A673 (cell line): ENCODE data around the gene TMEM221. TPM values are rescaled to one million over a fixed set of nuclear protein-coding genes. Genes with fewer than 3 reads are reported as not detected.

ENCODE experiments used
- BruUV-seq: library from RNA; stranded (reverse); fragments of 400-500 nt; replicated peaks from 2 replicates; lab custom pipeline; 2021; lab: Mats Ljungman, UMichigan
- CTCF ChIA-PET: fragments of 300-600 bp; sonication (Branson Sonifier 250); formaldehyde crosslinking; loops from one replicate; lab custom pipeline; 2022; ENCODE audit warnings: antibody characterized with exemption; lab: Charles Lee
- POLR2A ChIA-PET: fragments of 300-600 bp; sonication (Branson Sonifier 250); formaldehyde crosslinking; loops from one replicate; lab custom pipeline; 2022; ENCODE audit warnings: antibody characterized with exemption; ENCODE audit not compliant: low non-redundant PET; lab: Charles Lee
- DNase-seq: peaks from one replicate; pipeline ENCODE4 v3.0.0-alpha.2; 2015; ENCODE audit warnings: low spot score
- H3K27ac ChIP-seq: fragments of 200-600 bp; sonication (generic); 2 replicates; pipeline ENCODE4 v1.5.1; 2016; ENCODE audit warnings: mixed run types, low read depth, mild to moderate bottlenecking, mixed read lengths, antibody characterized with exemption, low read length; ENCODE audit not compliant: poor library complexity, severe bottlenecking
- H3K27me3 ChIP-seq: fragments of 200-600 bp; sonication (generic); replicated peaks from 2 replicates; pipeline ENCODE4 v1.6.1; 2017; ENCODE audit warnings: mixed run types, low read depth, mild to moderate bottlenecking, mixed read lengths, antibody characterized with exemption, low read length; ENCODE audit not compliant: insufficient read depth, poor library complexity
- H3K36me3 ChIP-seq: fragments of 200-600 bp; sonication (generic); 2 replicates; pipeline ENCODE4 v1.6.1; 2016; ENCODE audit warnings: mixed run types, mild to moderate bottlenecking, mixed read lengths, antibody characterized with exemption, low read length; ENCODE audit not compliant: insufficient read depth, poor library complexity, severe bottlenecking
- H3K4me1 ChIP-seq: fragments of 200-600 bp; sonication (generic); 2 replicates; pipeline ENCODE4 v1.6.1; 2017; ENCODE audit warnings: mixed run types, mild to moderate bottlenecking, mixed read lengths, antibody characterized with exemption, low read length; ENCODE audit not compliant: insufficient read depth, poor library complexity, severe bottlenecking
- H3K4me3 ChIP-seq: fragments of 200-600 bp; sonication (generic); 2 replicates; pipeline ENCODE4 v1.5.1; 2016; ENCODE audit warnings: low read depth, mixed run types, mild to moderate bottlenecking, mixed read lengths, low read length; ENCODE audit not compliant: poor library complexity, severe bottlenecking
- H3K9me3 ChIP-seq: fragments of 200-600 bp; sonication (generic); 2 replicates; pipeline ENCODE4 v1.6.1; 2016; ENCODE audit warnings: mixed run types, low read depth, mild to moderate bottlenecking, mixed read lengths, antibody characterized with exemption, low read length; ENCODE audit not compliant: poor library complexity, severe bottlenecking
- EZH2 ChIP-seq: fragments of 200-600 bp; sonication (generic); IDR thresholded peaks from 2 replicates; pipeline ENCODE4 v1.6.1; 2017; ENCODE audit warnings: borderline replicate concordance, low read depth, mild to moderate bottlenecking, mixed read lengths, antibody characterized with exemption, low read length; ENCODE audit not compliant: poor library complexity, severe bottlenecking
- intact Hi-C: fragments of 100-400 bp; cut with micrococcal nuclease; formaldehyde crosslinking; loops from one replicate; pipeline ENCODE4 v1.10.0; 2022; ENCODE audit not compliant: unreplicated experiment
- total RNA-seq: library from RNA; stranded (reverse); gene quantifications from 2 replicates; pipeline ENCODE4 v1.2.3, GENCODE V29; 2021
- TF ChIP-seq, protein P1 (sequence below): fragments of 300-800, 200-600 bp; sonication (generic); conservative IDR thresholded peaks from 2 replicates; pipeline ENCODE4 v1.5.1; 2017; ENCODE audit warnings: low read depth, mild to moderate bottlenecking, antibody characterized with exemption, low read length, moderate library complexity, mixed read lengths

The TMEM221 gene
- total RNA-seq, 1 experiment from 2014 or later: not detected

- peak overlapping the region; percentile 84 for H3K4me3 ChIP-seq
- H3K4me1 ChIP-seq: peaks cover 4% of the 10 kb centered on the region
- H3K36me3 ChIP-seq: no peaks in the 10 kb centered on the region
- no TSS peak for BruUV-seq
- intact Hi-C loops: no loop called here
- POLR2A ChIA-PET: no interaction called here
- TF ChIP-seq, protein P1, sequence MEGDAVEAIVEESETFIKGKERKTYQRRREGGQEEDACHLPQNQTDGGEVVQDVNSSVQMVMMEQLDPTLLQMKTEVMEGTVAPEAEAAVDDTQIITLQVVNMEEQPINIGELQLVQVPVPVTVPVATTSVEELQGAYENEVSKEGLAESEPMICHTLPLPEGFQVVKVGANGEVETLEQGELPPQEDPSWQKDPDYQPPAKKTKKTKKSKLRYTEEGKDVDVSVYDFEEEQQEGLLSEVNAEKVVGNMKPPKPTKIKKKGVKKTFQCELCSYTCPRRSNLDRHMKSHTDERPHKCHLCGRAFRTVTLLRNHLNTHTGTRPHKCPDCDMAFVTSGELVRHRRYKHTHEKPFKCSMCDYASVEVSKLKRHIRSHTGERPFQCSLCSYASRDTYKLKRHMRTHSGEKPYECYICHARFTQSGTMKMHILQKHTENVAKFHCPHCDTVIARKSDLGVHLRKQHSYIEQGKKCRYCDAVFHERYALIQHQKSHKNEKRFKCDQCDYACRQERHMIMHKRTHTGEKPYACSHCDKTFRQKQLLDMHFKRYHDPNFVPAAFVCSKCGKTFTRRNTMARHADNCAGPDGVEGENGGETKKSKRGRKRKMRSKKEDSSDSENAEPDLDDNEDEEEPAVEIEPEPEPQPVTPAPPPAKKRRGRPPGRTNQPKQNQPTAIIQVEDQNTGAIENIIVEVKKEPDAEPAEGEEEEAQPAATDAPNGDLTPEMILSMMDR: no peak
- no peak for TF ChIP-seq EZH2
- CTCF ChIA-PET: interaction anchor here (0.6 kb wide), 2 partner anchors 134 to 295 kb away, joined by 3 to 7 read pairs; no protein-coding TSS in a partner anchor
- no peak overlapping the region for H3K27ac ChIP-seq
- H3K9me3 ChIP-seq: no peaks in the 10 kb centered on the region
- DNase-seq: no peak
- no peaks in the 10 kb centered on the region for H3K27me3 ChIP-seq
These were observed 23.1 kb upstream of the TMEM221 start for GRCh38 chr19:17471410-17472125.

DNA sequence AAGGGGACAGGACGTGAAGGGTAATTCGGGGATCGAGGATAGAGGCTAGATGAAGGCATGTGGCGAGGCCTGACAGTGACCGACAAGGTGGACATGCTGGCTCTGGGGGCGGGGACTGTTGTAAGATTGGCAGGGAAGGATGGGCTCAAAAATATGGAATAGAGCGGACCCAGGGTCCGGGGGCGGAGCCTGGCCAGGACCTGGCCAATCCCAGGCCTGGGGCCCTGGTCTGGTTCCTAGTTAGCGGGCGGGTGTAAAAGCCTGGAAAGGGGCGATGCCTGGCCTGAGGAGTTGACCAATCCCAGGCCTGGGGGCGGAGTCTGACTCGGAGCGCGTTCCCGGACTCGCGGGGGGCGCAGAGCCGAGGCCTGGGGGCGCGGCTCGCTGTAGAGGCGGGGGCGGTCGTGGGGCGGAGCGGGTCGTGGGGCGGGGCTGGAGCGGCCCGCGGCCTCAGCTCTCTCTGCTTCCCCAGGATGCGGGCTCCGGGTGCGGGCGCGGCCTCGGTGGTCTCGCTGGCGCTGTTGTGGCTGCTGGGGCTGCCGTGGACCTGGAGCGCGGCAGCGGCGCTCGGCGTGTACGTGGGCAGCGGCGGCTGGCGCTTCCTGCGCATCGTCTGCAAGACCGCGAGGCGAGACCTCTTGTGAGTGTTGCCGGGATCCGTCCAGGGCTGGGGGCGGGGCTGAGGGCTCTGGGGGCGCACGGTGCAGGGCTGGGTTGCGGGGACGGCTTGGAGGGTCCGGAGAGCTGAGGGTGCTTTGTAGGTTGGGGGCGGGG lies 21.8 kb upstream of the TMEM221 start, which contains the start of gene SLC27A1:
TSS of gene SLC27A1 (plus strand) at position 457 of the 774 bp plus-strand sequence. CDS start at position 474, 17 bp downstream.
- peak; percentile 100 for DNase-seq
- intact Hi-C loops: no loop called here
- ChIA-PET POLR2A (no interaction called here), CTCF (no interaction called here)
- H3K4me1 ChIP-seq: peaks cover 8% of the 10 kb centered on the region
- H3K36me3 ChIP-seq: no peaks in the 10 kb centered on the region
- H3K27me3 ChIP-seq: no peaks in the 10 kb centered on the region
- peak within 1 kb of the TSS; percentile 63 for H3K27ac ChIP-seq
- no TSS peak for BruUV-seq
- H3K4me3 ChIP-seq: peak within 1 kb of the TSS; percentile 84
- no peaks in the 10 kb centered on the region for H3K9me3 ChIP-seq
- TF ChIP-seq, protein P1: no peak
- no peak for TF ChIP-seq EZH2

DNA sequence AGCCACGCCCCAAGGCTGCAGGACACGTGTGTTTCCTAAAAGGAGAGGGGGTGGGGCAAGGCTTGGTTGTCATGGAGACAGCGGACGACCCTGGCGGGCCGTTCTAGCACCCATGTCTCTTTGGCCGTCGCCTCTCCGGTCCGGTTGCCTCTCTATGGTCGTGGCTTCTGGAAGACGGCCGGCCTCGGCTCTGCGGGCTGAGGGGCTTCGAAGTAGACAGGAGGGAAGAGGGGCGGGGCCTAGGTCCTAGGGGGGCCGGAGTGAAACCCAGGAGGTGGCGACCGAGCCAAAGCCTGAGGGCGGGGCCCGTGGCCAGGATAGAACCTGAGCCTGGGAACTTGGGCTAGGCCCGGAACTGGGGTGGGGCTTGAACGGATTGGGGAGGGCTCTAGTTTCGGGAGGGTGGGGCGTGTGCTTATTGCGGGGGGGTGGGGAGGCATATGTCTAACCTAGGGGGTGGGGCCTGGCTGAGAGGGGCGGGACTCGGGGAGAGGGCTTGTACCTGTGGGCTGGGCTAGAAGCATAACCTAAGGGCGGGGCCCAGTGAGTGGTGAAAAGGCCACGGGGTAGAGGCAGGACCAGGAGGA lies 21.1 kb upstream of the TMEM221 start:
- Histone ChIP-seq H3K27ac (peak overlapping the region; percentile 63), H3K4me1 (peaks cover 8% of the 10 kb centered on the region), H3K9me3 (no peaks in the 10 kb centered on the region), H3K4me3 (peak overlapping the region; percentile 84), H3K36me3 (no peaks in the 10 kb centered on the region), H3K27me3 (no peaks in the 10 kb centered on the region)
- ChIA-PET CTCF (no interaction called here), POLR2A (no interaction called here)
- peak; percentile 97 for DNase-seq
- no peak for TF ChIP-seq EZH2
- TF ChIP-seq, protein P1: no peak
- intact Hi-C loops: loop anchor here (5.0 kb wide), 1 partner anchor 122 kb away; no protein-coding TSS in a partner anchor
- BruUV-seq: no TSS peak
